Activated CD4-positive, alpha-beta T cell treated with anti-CD3 and anti-CD28 coated beads, Interleukin-10, Interleukin-2, amounts not matched to agents 100 ng/mL and 50 ng/mL, durations not matched to agents 16 hours and 8 hours (primary cell): ENCODE data around the gene SLF1.
A peak's percentile ranks its signal among the peaks of the same experiment; 100 is the strongest.
"Not testable (repeated sequence)": the region's sequence is repeated elsewhere in the genome, so short reads cannot be mapped to it uniquely, and the experiment has no call there.

Source experiments
- DNase-seq: peaks from one replicate; pipeline ENCODE4 v3.0.0-alpha.2; 2020

SLF1 gene

GRCh38 chr5:94618493-94619328, at the start of gene SLF1, which contains the start of gene KIAA0825:
Gene SLF1, plus strand, starts transcription at chr5:94618669. Its CDS starts 10,142 bp downstream, at chr5:94628811.
Gene KIAA0825, minus strand, starts transcription at chr5:94618604. Its CDS starts 81,478 bp downstream, at chr5:94537126.
- peak; percentile 93 for DNase-seq

DNA sequence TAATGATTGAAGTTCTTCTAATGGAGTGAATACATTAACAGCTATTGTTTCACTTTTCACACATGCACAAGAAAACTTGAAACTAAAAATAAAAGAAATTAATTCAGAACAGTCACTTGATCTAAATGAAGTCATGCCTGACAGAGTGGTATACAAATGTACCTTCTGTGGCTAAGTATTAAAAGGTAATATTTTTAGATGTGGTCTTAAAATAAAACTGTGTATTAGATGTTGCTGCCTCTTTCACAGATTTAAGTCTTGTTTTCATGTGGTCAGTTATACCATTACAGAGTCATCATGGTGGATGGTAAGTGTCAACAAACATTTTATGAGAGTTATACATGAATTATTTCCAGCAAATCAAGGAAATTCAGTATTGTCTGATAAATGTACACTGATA, 47.1 kb upstream of the SLF1 start:
- DNase-seq: no peak

DNA sequence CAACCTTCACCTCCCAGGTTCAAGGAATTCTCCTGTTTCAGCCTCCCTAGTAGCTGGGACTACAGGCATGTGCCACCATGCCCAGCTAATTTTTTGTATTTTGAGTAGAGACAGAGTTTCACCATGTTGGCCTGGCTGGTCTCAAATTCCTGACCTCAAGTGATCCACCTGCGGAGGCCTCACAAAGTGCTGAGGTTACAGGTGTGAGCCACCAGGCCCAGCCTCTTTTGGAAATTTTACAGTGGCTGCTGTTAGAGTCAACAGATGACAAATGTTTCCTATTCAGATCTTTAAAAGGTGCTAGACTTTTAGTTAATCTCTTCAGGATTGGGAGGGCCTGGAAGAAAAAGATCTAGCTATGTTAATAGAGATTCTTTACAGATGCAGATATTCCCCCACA, 45.1 kb upstream of the SLF1 start:
- not testable (repeated sequence) for DNase-seq

GRCh38 chr5:94575196-94575595, 43.3 kb upstream of the SLF1 start:
- peak; percentile 76 for DNase-seq

GRCh38 chr5:94577466-94578245, 40.8 kb upstream of the SLF1 start:
- DNase-seq: peak; percentile 82

DNA sequence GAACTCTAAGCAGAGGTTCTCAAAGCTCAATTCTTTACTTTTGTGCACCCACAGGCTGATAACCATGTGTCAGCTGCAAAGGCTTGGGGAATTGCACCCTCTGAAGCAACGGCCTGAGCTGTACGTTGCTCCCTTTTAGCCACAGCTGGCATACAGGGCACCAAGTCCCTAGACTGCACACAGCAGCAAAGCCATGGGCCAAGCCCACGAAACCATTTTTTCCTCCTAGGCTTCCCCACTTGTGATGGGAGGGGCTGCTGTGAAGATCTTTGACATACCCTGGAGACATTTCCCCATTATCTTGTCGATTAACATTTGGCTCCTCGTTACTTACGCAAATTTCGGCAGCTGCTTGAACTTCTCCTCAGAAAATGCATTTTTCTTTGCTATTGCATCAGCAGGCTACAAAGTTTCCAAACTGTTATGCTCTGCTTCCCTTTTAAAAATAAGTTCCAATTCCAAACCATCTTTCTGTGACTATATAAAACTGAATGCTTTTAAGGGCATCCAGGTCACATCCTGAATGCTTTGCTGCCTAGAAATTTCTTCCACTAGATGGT, 23.1 kb upstream of the SLF1 start:
- DNase-seq: no peak

DNA sequence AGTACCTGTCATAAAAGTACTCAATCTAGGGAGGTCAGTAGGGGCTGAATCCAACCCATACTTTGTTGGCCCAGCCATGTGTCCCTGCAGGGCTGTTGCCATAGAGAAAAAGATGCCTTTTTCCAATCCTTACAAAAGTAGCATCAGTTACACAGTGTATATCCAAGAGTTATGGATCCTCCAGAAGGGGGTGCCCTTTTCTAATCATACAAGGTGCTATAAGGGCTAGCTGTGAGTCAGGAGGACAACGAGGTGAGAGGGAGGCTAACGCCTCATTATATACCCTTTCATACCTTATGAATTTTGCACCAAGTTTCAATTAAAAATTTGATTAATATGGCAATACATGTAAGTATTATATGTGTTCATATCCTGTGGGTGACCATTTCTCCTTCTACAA, 4.9 kb upstream of the SLF1 start:
- DNase-seq: peak; percentile 52

- DNase-seq: no peak
These were observed 4.2 kb upstream of the SLF1 start for GRCh38 chr5:94614156-94614805.

GRCh38 chr5:94615862-94616261, 2.6 kb upstream of the SLF1 start:
- no peak for DNase-seq

- peak; percentile 59 for DNase-seq
These were observed 408 bp upstream of the SLF1 start for GRCh38 chr5:94618029-94618492.

GRCh38 chr5:94620256-94620655, 1.8 kb downstream of the SLF1 start:
- DNase-seq: no peak

DNA sequence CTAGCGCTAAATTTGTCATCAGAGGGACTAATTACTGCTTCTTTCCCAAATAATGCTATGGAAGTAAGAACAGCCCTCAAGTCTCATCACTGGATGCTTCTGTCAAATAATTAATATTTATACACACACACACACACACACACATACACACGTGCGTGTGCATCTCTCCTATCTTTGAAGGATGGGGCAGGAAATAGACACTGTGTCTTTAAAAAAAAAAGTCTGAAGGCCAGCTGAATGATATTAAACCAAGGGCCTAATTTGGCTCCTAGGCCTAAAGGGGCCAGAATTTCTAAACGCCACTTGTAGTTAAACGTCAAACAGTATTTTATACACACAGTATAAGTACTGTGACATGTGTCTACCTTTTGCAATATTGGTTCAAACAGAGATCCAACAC, 3.3 kb downstream of the SLF1 start:
- DNase-seq: no peak

DNA sequence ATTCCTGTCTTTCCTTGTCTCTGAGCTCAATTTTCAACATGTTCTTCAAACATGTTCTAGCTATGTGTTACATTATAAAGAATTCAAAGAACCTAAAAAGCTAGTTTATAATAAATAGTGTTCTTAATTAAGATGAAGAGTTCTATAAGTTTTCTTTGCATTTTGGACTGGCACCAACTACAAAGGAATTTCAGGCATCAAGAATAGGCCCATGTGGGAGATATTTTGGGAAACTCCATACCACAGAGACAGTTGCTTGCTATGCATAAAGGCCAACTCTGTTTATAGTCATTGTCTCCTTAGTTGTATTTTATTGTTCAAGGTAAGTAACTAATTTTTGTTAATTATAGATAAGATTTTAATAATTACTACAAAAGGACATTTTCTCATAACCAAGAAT, 4.5 kb downstream of the SLF1 start:
- no peak for DNase-seq

DNA sequence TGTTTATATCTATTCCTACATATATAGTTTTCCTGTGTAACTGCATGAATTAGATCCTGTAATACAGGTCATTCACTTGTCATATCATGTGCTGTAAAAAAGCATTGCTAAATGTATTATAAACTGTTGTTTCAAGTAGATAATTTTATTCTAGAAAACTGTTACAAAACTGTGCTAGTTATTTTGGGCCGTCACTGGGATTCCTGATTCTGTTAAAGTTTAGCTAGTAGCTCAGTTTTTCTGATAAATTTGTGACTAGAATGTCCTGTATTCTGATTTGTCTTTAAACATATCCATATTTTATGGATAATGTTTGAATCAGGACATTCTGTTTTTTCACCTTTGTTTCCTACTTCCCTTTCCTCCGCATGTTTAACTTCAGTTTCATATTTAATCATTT, 5.4 kb downstream of the SLF1 start:
- DNase-seq: no peak

GRCh38 chr5:94627191-94627590, 8.7 kb downstream of the SLF1 start:
- DNase-seq: no peak

DNA sequence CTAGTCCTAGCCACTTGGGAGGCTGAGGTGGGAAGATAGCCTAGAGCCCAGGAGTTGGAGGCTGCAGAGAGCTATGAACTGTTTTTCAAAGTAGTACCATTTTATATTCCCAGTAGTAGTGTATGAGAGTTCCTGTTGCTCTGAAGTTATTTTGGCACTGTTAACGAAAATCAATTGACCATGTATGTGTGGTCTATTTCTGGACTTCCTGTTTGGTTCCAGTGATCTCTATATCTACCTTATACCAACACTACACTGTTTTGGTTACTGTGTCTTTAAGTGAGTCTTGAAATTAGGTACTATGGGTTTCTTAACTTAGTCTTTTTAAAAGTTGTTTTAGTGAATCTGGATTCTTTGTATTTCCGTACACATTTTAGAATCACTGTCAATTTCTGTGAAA, 13.6 kb downstream of the SLF1 start:
- DNase-seq: no peak

DNA sequence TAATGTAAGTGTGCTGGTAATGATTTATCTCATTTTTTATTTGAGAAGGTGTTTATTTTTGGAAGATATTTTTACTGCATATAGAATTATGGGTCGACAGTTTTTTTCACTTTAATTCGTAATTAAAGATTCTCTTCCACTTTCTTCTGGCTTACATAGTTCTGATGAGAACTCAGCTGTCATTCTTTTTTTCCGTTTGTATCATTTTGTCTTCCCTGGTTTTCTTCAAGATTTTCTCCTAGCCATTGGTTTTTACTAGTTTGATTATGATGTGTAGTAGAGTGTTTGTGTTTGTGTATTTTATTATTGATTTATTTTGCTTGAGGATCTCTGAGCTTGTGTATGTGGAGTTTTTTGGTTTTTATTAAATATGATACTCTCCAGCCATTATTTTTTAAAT, 21.7 kb downstream of the SLF1 start:
- DNase-seq: no peak

DNA sequence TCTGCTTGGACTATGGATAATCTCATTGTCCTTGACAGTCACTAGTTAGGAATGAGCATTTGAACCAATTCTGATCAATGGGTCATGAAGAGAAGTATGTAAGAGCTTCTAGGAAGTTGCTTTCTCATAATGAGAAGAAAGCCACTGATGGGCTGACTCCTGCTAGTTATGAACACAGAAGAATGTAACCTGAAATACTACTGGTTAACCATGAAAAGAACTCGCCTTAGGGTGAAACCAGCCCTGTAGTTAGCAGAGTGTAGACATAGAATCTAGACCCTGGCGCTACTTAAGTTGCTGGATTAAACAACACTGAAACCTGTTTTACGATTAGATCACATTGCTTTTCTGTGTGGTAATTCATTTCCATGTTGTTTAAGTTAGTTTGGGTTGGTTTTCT, 26.6 kb downstream of the SLF1 start:
- peak; percentile 28 for DNase-seq

- DNase-seq: no peak
These were observed 28.3 kb downstream of the SLF1 start for GRCh38 chr5:94646758-94647157.

DNA sequence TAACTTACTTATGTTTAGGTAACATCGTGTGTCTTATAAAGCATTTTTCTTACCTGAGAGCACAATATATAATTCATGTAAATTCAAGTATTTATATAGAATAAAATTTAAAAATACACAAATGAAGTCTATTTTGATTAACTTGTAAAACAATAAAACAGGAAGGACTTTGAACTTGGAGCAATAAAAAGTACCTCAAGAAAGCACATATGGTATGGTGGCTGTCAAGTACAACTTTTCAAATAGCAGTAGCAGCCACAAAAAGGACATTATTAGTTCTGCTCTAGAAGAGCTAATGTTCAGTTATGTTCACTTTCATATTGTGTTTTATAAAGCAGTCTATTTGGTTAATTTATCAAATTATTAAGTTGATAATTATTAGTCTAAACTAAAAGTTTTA, 31.4 kb downstream of the SLF1 start:
- DNase-seq: no peak

GRCh38 chr5:94658272-94658671, 39.8 kb downstream of the SLF1 start:
- no peak for DNase-seq

- DNase-seq: no peak
These were observed 42.0 kb downstream of the SLF1 start for GRCh38 chr5:94660506-94660905.

DNA sequence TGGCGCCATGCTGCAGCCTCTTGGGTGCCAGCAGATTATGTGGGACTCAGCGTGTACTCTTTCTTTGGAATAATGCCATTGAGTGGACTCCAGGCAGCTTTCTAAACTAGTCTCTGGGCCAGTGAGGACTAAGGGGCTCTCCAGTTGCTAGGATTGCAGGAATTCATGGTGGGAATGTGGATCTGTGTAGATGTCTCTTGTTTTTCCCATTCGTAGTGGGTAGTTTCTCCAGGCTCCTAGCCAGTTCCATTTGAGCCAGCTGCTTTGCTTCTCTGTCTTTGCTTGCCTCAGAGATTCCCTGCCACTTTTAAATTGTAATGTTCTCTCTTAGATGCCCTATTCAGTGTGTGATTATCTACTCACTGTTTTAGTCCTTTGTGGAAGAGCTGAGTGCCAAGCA, 42.6 kb downstream of the SLF1 start:
- no peak for DNase-seq
